ENCODE data around the gene ITSN1. TPM values are rescaled to one million over a fixed set of nuclear protein-coding genes. Genes with fewer than 3 reads are reported as not detected.

Gene ITSN1
- total RNA-seq, 2 donors from 2014 or later, result 50.9 to 78.6 TPM

GRCh38 chr21:33750017-33750416 lies 107.7 kb downstream of the ITSN1 start:
- TF ChIP-seq CTCF (IDR thresholded peaks at IDR 0.05), result no peak
- H3K36me3 ChIP-seq, result no peaks in the 10 kb centered on the region
- H3K4me3 ChIP-seq, result no peak overlapping the region
- H3K27me3 ChIP-seq (replicated peaks; ENCODE audit: insufficient read depth), result no peaks in the 10 kb centered on the region
- ATAC-seq (ENCODE audit: insufficient number of reproducible peaks, low FRiP score, low read depth) (no peak), DNase-seq (ENCODE audit: low spot score) (no peak)
- H3K27ac ChIP-seq, result no peak overlapping the region
- peaks cover 6 to 22% of the 10 kb centered on the region in 2 donors for H3K4me1 ChIP-seq (ENCODE audit: control insufficient read depth in 1 of 2, low read depth in 2 of 2)
- H3K9me3 ChIP-seq, result peaks cover 4% of the 10 kb centered on the region

- no peak for TF ChIP-seq CTCF (IDR thresholded peaks at IDR 0.05)
- H3K4me3 ChIP-seq, result no peak overlapping the region
- no peak for ATAC-seq (ENCODE audit: insufficient number of reproducible peaks, low FRiP score, low read depth)
These were observed 108.8 kb downstream of the ITSN1 start for GRCh38 chr21:33751120-33751519.

GRCh38 chr21:33751533-33751932 lies 109.2 kb downstream of the ITSN1 start:
- Histone ChIP-seq H3K4me3 (no peak overlapping the region), H3K36me3 (no peaks in the 10 kb centered on the region), H3K27ac (no peak overlapping the region), H3K27me3 (replicated peaks; ENCODE audit: insufficient read depth) (no peaks in the 10 kb centered on the region), H3K4me1 (ENCODE audit: control insufficient read depth in 1 of 2, low read depth in 2 of 2) (peaks cover 6 to 22% of the 10 kb centered on the region in 2 donors), H3K9me3 (peaks cover 4% of the 10 kb centered on the region)
- DNase-seq (ENCODE audit: low spot score) (no peak), ATAC-seq (ENCODE audit: insufficient number of reproducible peaks, low FRiP score, low read depth) (no peak)
- no peak for TF ChIP-seq CTCF (IDR thresholded peaks at IDR 0.05)

More at GRCh38 chr21:33751120-33751519, 108.8 kb downstream of the ITSN1 start:
- Histone ChIP-seq H3K27ac (no peak overlapping the region), H3K36me3 (no peaks in the 10 kb centered on the region), H3K27me3 (replicated peaks; ENCODE audit: insufficient read depth) (no peaks in the 10 kb centered on the region), H3K9me3 (peaks cover 4% of the 10 kb centered on the region), H3K4me1 (ENCODE audit: control insufficient read depth in 1 of 2, low read depth in 2 of 2) (peaks cover 6 to 22% of the 10 kb centered on the region in 2 donors)
- no peak for DNase-seq (ENCODE audit: low spot score)

GRCh38 chr21:33752260-33752659 lies 110.0 kb downstream of the ITSN1 start:
- H3K9me3 ChIP-seq, result peaks cover 4% of the 10 kb centered on the region
- no peaks in the 10 kb centered on the region for H3K27me3 ChIP-seq (replicated peaks; ENCODE audit: insufficient read depth)
- no peak overlapping the region for H3K27ac ChIP-seq
- H3K4me3 ChIP-seq, result no peak overlapping the region
- DNase-seq (ENCODE audit: low spot score) (no peak), ATAC-seq (ENCODE audit: insufficient number of reproducible peaks, low FRiP score, low read depth) (no peak)
- H3K36me3 ChIP-seq, result no peaks in the 10 kb centered on the region
- peaks cover 6 to 22% of the 10 kb centered on the region in 2 donors for H3K4me1 ChIP-seq (ENCODE audit: control insufficient read depth in 1 of 2, low read depth in 2 of 2)
- no peak for TF ChIP-seq CTCF (IDR thresholded peaks at IDR 0.05)

- peaks cover 6 to 22% of the 10 kb centered on the region in 2 donors for H3K4me1 ChIP-seq (ENCODE audit: control insufficient read depth in 1 of 2, low read depth in 2 of 2)
- no peaks in the 10 kb centered on the region for H3K9me3 ChIP-seq
- TF ChIP-seq CTCF (IDR thresholded peaks at IDR 0.05), result no peak
- H3K27me3 ChIP-seq (replicated peaks; ENCODE audit: insufficient read depth), result no peaks in the 10 kb centered on the region
- no peaks in the 10 kb centered on the region for H3K36me3 ChIP-seq
- H3K27ac ChIP-seq, result no peak overlapping the region
- ATAC-seq (ENCODE audit: insufficient number of reproducible peaks, low FRiP score, low read depth) (no peak), DNase-seq (ENCODE audit: low spot score) (no peak)
- H3K4me3 ChIP-seq, result no peak overlapping the region
These were observed 111.6 kb downstream of the ITSN1 start for GRCh38 chr21:33753886-33754285.
